K562 (cell line): ENCODE measurements around the gene SLC66A3. TPM values are rescaled to one million over a fixed set of nuclear protein-coding genes. Genes with fewer than 3 reads are reported as not detected.

ENCODE experiments used
- ATAC-seq: fragments of 200-7000 bp; cut with Tn5 transposase; 3 replicates; pipeline ENCODE4 v1.9.1; 2020; ENCODE audit warnings: moderate library complexity
- BruUV-seq: library from RNA; stranded (reverse); fragments of 400-500 nt; replicated peaks from 2 replicates; lab custom pipeline; 2021; lab: Mats Ljungman, UMichigan
- CTCF ChIA-PET: fragments of 300-600 bp; formaldehyde crosslinking; extraction: SDS; loops from one replicate; lab custom pipeline; 2021; ENCODE audit warnings: low intra/inter-chr PET ratio; lab: Yijun Ruan, JAX
- POLR2A ChIA-PET: fragments of 300-600, 350-650 bp; sonication (Branson Sonifier 250); formaldehyde crosslinking; extraction: SDS; loops from one replicate; lab custom pipeline; 2021; ENCODE audit warnings: antibody characterized with exemption, inconsistent platforms; lab: Yijun Ruan, JAX
- DNase-seq, 4 experiments: peaks; one replicate each; pipeline versions ENCODE4 v3.0.0 to v3.0.0-alpha.2; 2011 to 2018; ENCODE audit warnings: low spot score in 3 of 4, mixed read lengths in 3 of 4; ENCODE audit errors: extremely low read depth in 1 of 4
- FAIRE-seq: peaks from 2 replicates; lab custom pipeline; 2011; peaks lifted over from hg19 to GRCh38; lab: Jason Lieb, UNC
- H2AFZ ChIP-seq: 2 replicates; pipeline ENCODE4 v1.6.0; 2011; ENCODE audit warnings: low read depth, low read length, control low read depth, inconsistent platforms
- H3K27ac ChIP-seq: fragments of 200-600 bp; 3 replicates; pipeline ENCODE4 v1.8.0; 2011; ENCODE audit warnings: low read depth, mild to moderate bottlenecking, control low read depth, inconsistent platforms, low read length, moderate library complexity, mixed read lengths; ENCODE audit errors: extremely low read depth
- H3K27me3 ChIP-seq, 2 experiments: fragments of 300-600 bp in 1 of 2; 2 replicates in 1 of 2; 3 replicates in 1 of 2; pipeline versions ENCODE4 v1.6.0 to v1.8.0; 2011; ENCODE audit warnings: inconsistent platforms in 2 of 2, low read length in 2 of 2, mild to moderate bottlenecking in 1 of 2, mixed read lengths in 1 of 2, moderate library complexity in 1 of 2; ENCODE audit not compliant: control insufficient read depth in 2 of 2, insufficient read depth in 2 of 2
- H3K36me3 ChIP-seq: fragments of 300-600 bp; 3 replicates; pipeline ENCODE4 v1.8.0; 2011; ENCODE audit warnings: mild to moderate bottlenecking, low read length, inconsistent platforms; ENCODE audit not compliant: control insufficient read depth, insufficient read depth
- H3K4me1 ChIP-seq, 2 experiments: fragments of 200-600 bp in 1 of 2; replicated peaks in 1 of 2; 2 replicates in 1 of 2; 3 replicates in 1 of 2; pipeline versions ENCODE4 v1.5.1 to v1.8.0; 2011; ENCODE audit warnings: inconsistent platforms in 2 of 2, low read length in 2 of 2, mild to moderate bottlenecking in 1 of 2, mixed read lengths in 1 of 2, moderate library complexity in 1 of 2; ENCODE audit not compliant: control insufficient read depth in 2 of 2, insufficient read depth in 2 of 2
- H3K4me2 ChIP-seq: 2 replicates; pipeline ENCODE4 v1.6.1; 2011; ENCODE audit warnings: low read length, control low read depth, inconsistent platforms, mixed read lengths; ENCODE audit not compliant: insufficient read depth
- H3K4me3 ChIP-seq: fragments of 200-600 bp; sonication (generic), shearing (Covaris generic); 2 replicates; pipeline ENCODE4 v1.5.1; 2016; ENCODE audit warnings: control low read depth, inconsistent platforms
- H3K79me2 ChIP-seq: fragments of 200-600 bp; 3 replicates; pipeline ENCODE4 v1.8.0; 2011; ENCODE audit warnings: low read length, inconsistent platforms; ENCODE audit not compliant: control insufficient read depth, insufficient read depth
- H3K9ac ChIP-seq, 2 experiments: 2 replicates each; pipeline versions ENCODE4 v1.6.0 to v1.6.1; 2011; ENCODE audit warnings: low read depth in 2 of 2, low read length in 2 of 2, control low read depth in 1 of 2, inconsistent platforms in 1 of 2, mild to moderate bottlenecking in 1 of 2, mixed read lengths in 1 of 2; ENCODE audit not compliant: insufficient read depth in 1 of 2
- H3K9me1 ChIP-seq: one replicate; pipeline ENCODE4 v1.6.0; 2011; ENCODE audit warnings: inconsistent platforms, mild to moderate bottlenecking, low read length, moderate library complexity; ENCODE audit not compliant: control insufficient read depth, insufficient read depth
- H3K9me3 ChIP-seq: replicated peaks from 2 replicates; pipeline ENCODE4 v1.5.1; 2011; ENCODE audit warnings: low read depth, low read length, inconsistent platforms; ENCODE audit not compliant: control insufficient read depth, insufficient read depth
- H4K20me1 ChIP-seq: replicated peaks from 2 replicates; pipeline ENCODE4 v1.6.1; 2011; ENCODE audit warnings: low read length, inconsistent platforms, mixed read lengths; ENCODE audit not compliant: control insufficient read depth, insufficient read depth
- MCM3 ChIP-seq: fragments of 450-650 bp; IDR thresholded peaks from 2 replicates; pipeline ENCODE4 v1.6.1; 2016
- MNT ChIP-seq, 2 experiments: fragments of 450-650 bp; conservative IDR thresholded peaks; 2 replicates each; pipeline ENCODE4 v1.6.1; 2017; ENCODE audit warnings: mild to moderate bottlenecking in 2 of 2, moderate library complexity in 2 of 2
- SUPT5H ChIP-seq: fragments of 450-650 bp; IDR thresholded peaks from 2 replicates; pipeline ENCODE4 v1.6.1; 2016
- WGBS: fragments of 100-300 bp; shearing (Covaris generic); methylation state at CpG from one replicate; pipeline ENCODE4 v1.1.6; 2016; ENCODE audit warnings: low coverage, mixed read lengths; ENCODE audit not compliant: insufficient coverage; ENCODE audit errors: missing lambda C conversion rate; 5-methylcytosine and 5-hydroxymethylcytosine counted together
- in situ Hi-C: fragments of 300-500 bp; cut with MboI; formaldehyde crosslinking; loops from 4 replicates; pipeline ENCODE4 v1.15.0; 2018; ENCODE audit warnings: inconsistent platforms, mixed read lengths
- intact Hi-C: fragments of 100-400 bp; cut with micrococcal nuclease; formaldehyde crosslinking; loops from 2 replicates; pipeline ENCODE4 v1.14.2; 2022
- polyA plus RNA-seq, 8 experiments: library from polyadenylated mRNA; depleted of rRNA in 4 of 8; stranded (reverse) in 5 of 8; unstranded in 3 of 8; fragments of >200 nt; fragmentation: Nextera tagmentation in 2 of 8; fragmentation: Illumina TruSeq in 1 of 8; extraction: Ambion mirVana in 2 of 8; extraction: Trizol in 1 of 8; gene quantifications; 2 replicates each; pipeline versions ENCODE4 v1.2.1 to v1.2.3, GENCODE V29; 2011 to 2014; ENCODE audit warnings: inconsistent platforms in 1 of 8, missing spikeins in 1 of 8
- total RNA-seq, 7 experiments: library from RNA; depleted of rRNA in 6 of 7; stranded (reverse); fragments of >200 nt in 6 of 7; fragmentation: Illumina TruSeq in 2 of 7; extraction: Trizol in 2 of 7; gene quantifications; 2 replicates each; pipeline versions ENCODE4 v1.2.1 to v1.2.3, GENCODE V29; 2011 to 2021; ENCODE audit warnings: low replicate concordance in 1 of 7

The SLC66A3 gene
- total and polyA plus RNA-seq, 9 of the 15 experiments (the other 6 are each of a cell fraction or from before 2014, with no cell fraction given) = 2.8 to 30.0 (median 9.1) TPM

GRCh38 chr2:11156396-11157075 lies 1.3 kb downstream of the SLC66A3 start:
- TF ChIP-seq SUPT5H = no peak
- no peak for TF ChIP-seq MNT (conservative IDR thresholded peaks at IDR 0.05)
- no peak for TF ChIP-seq MCM3
- Histone ChIP-seq H3K9me3 (no peaks in the 10 kb centered on the region), H3K79me2 (no peaks in the 10 kb centered on the region), H4K20me1 (no peaks in the 10 kb centered on the region), H3K4me1 (peaks cover 13 to 41% of the 10 kb centered on the region in 2 experiments; a peak in 4 of 5 replicates), H3K27me3 (no peaks in the 10 kb centered on the region), H3K9ac (peak overlapping the region in 1 of 2 experiments; percentile 56; a peak in 2 of 4 replicates), H3K4me2 (no peak overlapping the region), H2AFZ (no peak overlapping the region), H3K36me3 (no peaks in the 10 kb centered on the region), H3K4me3 (no peak overlapping the region), H3K9me1 (peaks cover 2% of the 10 kb centered on the region), H3K27ac (no peak overlapping the region)
- no peak for DNase-seq
- CTCF ChIA-PET = no interaction called here
- no peak for FAIRE-seq
- BruUV-seq = no TSS peak
- POLR2A ChIA-PET = interaction anchor here (0.6 to 0.8 kb wide), 2 partner anchors 259 to 1400 kb away, joined by 3 read pairs; no protein-coding TSS in a partner anchor
- no peak for ATAC-seq
- in situ Hi-C loops = no loop called here
- 75% methylated on average over 5 of the region's 13 CpGs for WGBS
- intact Hi-C loops = loop anchor here (5.0 kb wide), 2 partner anchors 186 to 256 kb away; partner anchors contain the start of gene ROCK2
